Esophagus muscularis mucosa (tissue), 4 donors: ENCODE measurements around the gene MBP. TPM values are rescaled to one million over a fixed set of nuclear protein-coding genes. Genes with fewer than 3 reads are reported as not detected.
"Not testable (repeated sequence)": the region's sequence is repeated elsewhere in the genome, so short reads cannot be mapped to it uniquely, and the experiment has no call there.

Experiments
- DNase-seq: peaks from one replicate; pipeline ENCODE4 v3.0.0-alpha.2; 2017; ENCODE audit errors: extremely low spot score
- H3K27ac ChIP-seq, 4 donors: fragments of 200-600 bp; sonication (generic); replicated peaks in 1 of 4; 1 replicate in 3 of 4; 2 replicates in 1 of 4; pipeline ENCODE4 v1.5.1; 2016 to 2019; ENCODE audit warnings: mild to moderate bottlenecking in 1 of 4
- H3K27me3 ChIP-seq, 4 donors: fragments of 200-600 bp; sonication (generic); one replicate each; pipeline versions ENCODE4 v1.5.1 to v1.6.0; 2016 to 2019
- H3K36me3 ChIP-seq, 4 donors: fragments of 200-600 bp; sonication (generic); one replicate each; pipeline ENCODE4 v1.5.1; 2016 to 2019
- H3K4me1 ChIP-seq, 4 donors: fragments of 200-600 bp; sonication (generic); one replicate each; pipeline ENCODE4 v1.5.1; 2016 to 2019
- H3K4me3 ChIP-seq, 4 donors: fragments of 200-600 bp; sonication (generic); 1 replicate in 2 of 4; 2 replicates in 2 of 4; pipeline ENCODE4 v1.5.1; 2016 to 2019; ENCODE audit warnings: mild to moderate bottlenecking in 4 of 4, moderate library complexity in 1 of 4
- H3K9me3 ChIP-seq, 4 donors: fragments of 200-600 bp; sonication (generic); 1 replicate in 3 of 4; 2 replicates in 1 of 4; pipeline ENCODE4 v1.5.1; 2016 to 2019
- CTCF ChIP-seq, 3 experiments: fragments of 200-600 bp in 2 of 3; fragments of 450-650 bp in 1 of 3; sonication (generic) in 2 of 3; IDR thresholded peaks; one replicate each; pipeline ENCODE4 v1.5.1; 2017 to 2019; ENCODE audit warnings: antibody characterized with exemption in 3 of 3, mild to moderate bottlenecking in 2 of 3, moderate library complexity in 1 of 3
- EP300 ChIP-seq: sonication (generic); formaldehyde crosslinking; IDR thresholded peaks from one replicate; pipeline ENCODE4 v1.6.1; 2017; ENCODE audit warnings: antibody characterized with exemption
- POLR2A ChIP-seq: fragments of 450-650 bp; IDR thresholded peaks from one replicate; pipeline ENCODE4 v1.6.1; 2017; ENCODE audit warnings: antibody characterized with exemption, moderate library complexity, mild to moderate bottlenecking, low read depth
- POLR2AphosphoS5 ChIP-seq, 2 donors: sonication (generic); formaldehyde crosslinking; IDR thresholded peaks; one replicate each; pipeline ENCODE4 v1.6.1; 2017; ENCODE audit warnings: antibody characterized with exemption in 2 of 2
- WGBS: methylation state at CpG from one replicate; pipeline ENCODE4 v1.1.5; 2018; 5-methylcytosine and 5-hydroxymethylcytosine counted together
- intact Hi-C: fragments of 100-400 bp; cut with DNase I; formaldehyde crosslinking; loops from one replicate; pipeline ENCODE4 v1.15.1; 2023
- total RNA-seq, 4 donors: library from RNA; depleted of rRNA; stranded (reverse); fragments of >200 nt; gene quantifications; one replicate each; pipeline versions ENCODE4 v1.1.0 to v1.2.1, GENCODE V29; 2016

Gene MBP
- total RNA-seq, 4 donors from 2014 or later, result 21.9 to 31.3 (median 27.3) TPM

- no peak for DNase-seq
- H3K4me1 ChIP-seq, result peaks cover 0 to 9% (median 5%) of the 10 kb centered on the region in 4 donors
- H3K4me3 ChIP-seq, result no peak overlapping the region
- H3K27me3 ChIP-seq, result no peaks in the 10 kb centered on the region
- TF ChIP-seq CTCF (IDR thresholded peaks at IDR 0.05) (no peak), POLR2AphosphoS5 (IDR thresholded peaks at IDR 0.05) (no peak), POLR2A (no peak)
- 64% methylated on average over 17 of the region's 17 CpGs for WGBS
- H3K9me3 ChIP-seq, result no peaks in the 10 kb centered on the region
- H3K27ac ChIP-seq, result no peak overlapping the region
- intact Hi-C loops, result no loop called here
- peaks cover 4 to 26% (median 10%) of the 10 kb centered on the region in 4 donors for H3K36me3 ChIP-seq
Measured at GRCh38 chr18:76967721-76968472, 164.7 kb downstream of the MBP start.

GRCh38 chr18:76967299-76967698 lies 165.3 kb downstream of the MBP start:
- H3K4me3 ChIP-seq, H3K4me1 ChIP-seq, H3K27ac ChIP-seq, H3K9me3 ChIP-seq, H3K27me3 ChIP-seq, intact Hi-C loops, DNase-seq: not testable (repeated sequence)
- H3K36me3 ChIP-seq, result peaks cover 4 to 27% (median 10%) of the 10 kb centered on the region in 4 donors

GRCh38 chr18:76965555-76966151 lies 166.9 kb downstream of the MBP start:
- H3K27me3 ChIP-seq, H3K4me3 ChIP-seq, H3K27ac ChIP-seq, intact Hi-C loops, H3K4me1 ChIP-seq, H3K9me3 ChIP-seq: not testable (repeated sequence)
- WGBS, result 98% methylated on average over 8 of the region's 11 CpGs
- H3K36me3 ChIP-seq, result peaks cover 8 to 38% (median 19%) of the 10 kb centered on the region in 4 donors
- DNase-seq, result peak; percentile 85

GRCh38 chr18:76963936-76964335 lies 168.6 kb downstream of the MBP start:
- DNase-seq, result no peak
- peaks cover 15 to 50% (median 31%) of the 10 kb centered on the region in 4 donors for H3K36me3 ChIP-seq
- no peak overlapping the region for H3K4me3 ChIP-seq
- WGBS, result 98% methylated on average over 2 of the region's 2 CpGs
- no peak overlapping the region for H3K27ac ChIP-seq
- H3K27me3 ChIP-seq, result no peaks in the 10 kb centered on the region
- intact Hi-C loops, result no loop called here
- no peaks in the 10 kb centered on the region for H3K4me1 ChIP-seq
- TF ChIP-seq CTCF (IDR thresholded peaks at IDR 0.05) (no peak), EP300 (no peak), POLR2A (no peak), POLR2AphosphoS5 (IDR thresholded peaks at IDR 0.05) (no peak)
- no peaks in the 10 kb centered on the region for H3K9me3 ChIP-seq

GRCh38 chr18:76962851-76963250 lies 169.7 kb downstream of the MBP start:
- no peaks in the 10 kb centered on the region for H3K9me3 ChIP-seq
- 100% methylated on average over 1 of the region's 1 CpG for WGBS
- H3K4me3 ChIP-seq, result no peak overlapping the region
- peaks cover 0 to 3% (median 0%) of the 10 kb centered on the region in 4 donors for H3K4me1 ChIP-seq
- no peaks in the 10 kb centered on the region for H3K27me3 ChIP-seq
- no peak overlapping the region for H3K27ac ChIP-seq
- no peak for DNase-seq
- intact Hi-C loops, result no loop called here
- H3K36me3 ChIP-seq, result peaks cover 9 to 50% (median 36%) of the 10 kb centered on the region in 4 donors
- TF ChIP-seq EP300 (no peak), POLR2A (no peak), POLR2AphosphoS5 (IDR thresholded peaks at IDR 0.05) (no peak), CTCF (IDR thresholded peaks at IDR 0.05) (no peak)
